GM12872 (cell line): ENCODE results near the gene SLU7.

ENCODE experiments used
- TF ChIP-seq, protein P1 (sequence below): IDR thresholded peaks from 3 replicates; pipeline ENCODE4 v1.5.1; 2011; ENCODE audit warnings: low read depth, mild to moderate bottlenecking, low read length, moderate library complexity; ENCODE audit not compliant: insufficient read depth

Gene SLU7

DNA sequence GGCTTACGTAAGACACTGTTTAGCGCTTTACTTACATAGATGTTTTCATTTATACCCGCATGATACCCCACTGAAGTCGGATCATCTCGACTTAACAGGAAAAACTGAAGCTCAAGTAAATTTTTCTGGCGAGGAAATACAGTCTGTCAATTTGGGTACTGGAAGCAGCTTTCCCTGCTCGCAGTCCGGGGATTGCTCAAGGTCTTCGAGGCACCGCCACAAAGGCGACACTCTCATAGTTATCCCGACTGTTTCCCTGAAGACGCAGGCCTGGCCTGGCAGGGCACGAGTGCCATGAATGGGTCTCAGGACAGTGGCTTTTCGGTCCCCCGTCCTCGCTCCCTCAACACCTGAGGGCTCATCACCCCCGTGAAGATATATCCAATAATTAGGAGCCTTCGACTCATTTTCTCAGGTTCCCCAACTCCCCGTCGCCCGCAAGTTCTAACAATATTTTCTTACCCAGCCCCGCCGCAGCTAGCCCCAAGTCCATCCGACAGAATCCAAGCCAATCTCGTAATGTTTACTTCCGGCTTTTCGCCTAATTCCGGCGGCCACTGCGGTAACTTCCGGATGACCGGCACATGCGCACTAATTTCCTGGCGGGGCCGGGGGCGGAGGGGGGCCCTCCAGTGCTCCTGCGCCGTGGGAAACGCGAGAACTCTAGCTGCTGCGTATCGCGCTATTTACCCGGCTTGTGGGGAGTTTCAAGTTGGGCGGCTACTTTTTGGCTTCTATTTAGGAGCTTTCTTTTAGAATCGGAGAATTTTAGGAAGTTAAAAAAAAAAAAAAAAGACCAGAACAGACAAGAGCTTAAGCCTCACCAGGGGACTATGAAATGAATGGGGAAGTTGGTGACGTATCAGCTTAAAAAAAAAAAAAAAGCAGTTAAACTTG lies at the start of gene SLU7:
TSS of gene SLU7 (minus strand) at position 521 of the 897 bp plus-strand sequence. CDS start 3,787 bp downstream, outside the sequence.
- TF ChIP-seq, protein P1, sequence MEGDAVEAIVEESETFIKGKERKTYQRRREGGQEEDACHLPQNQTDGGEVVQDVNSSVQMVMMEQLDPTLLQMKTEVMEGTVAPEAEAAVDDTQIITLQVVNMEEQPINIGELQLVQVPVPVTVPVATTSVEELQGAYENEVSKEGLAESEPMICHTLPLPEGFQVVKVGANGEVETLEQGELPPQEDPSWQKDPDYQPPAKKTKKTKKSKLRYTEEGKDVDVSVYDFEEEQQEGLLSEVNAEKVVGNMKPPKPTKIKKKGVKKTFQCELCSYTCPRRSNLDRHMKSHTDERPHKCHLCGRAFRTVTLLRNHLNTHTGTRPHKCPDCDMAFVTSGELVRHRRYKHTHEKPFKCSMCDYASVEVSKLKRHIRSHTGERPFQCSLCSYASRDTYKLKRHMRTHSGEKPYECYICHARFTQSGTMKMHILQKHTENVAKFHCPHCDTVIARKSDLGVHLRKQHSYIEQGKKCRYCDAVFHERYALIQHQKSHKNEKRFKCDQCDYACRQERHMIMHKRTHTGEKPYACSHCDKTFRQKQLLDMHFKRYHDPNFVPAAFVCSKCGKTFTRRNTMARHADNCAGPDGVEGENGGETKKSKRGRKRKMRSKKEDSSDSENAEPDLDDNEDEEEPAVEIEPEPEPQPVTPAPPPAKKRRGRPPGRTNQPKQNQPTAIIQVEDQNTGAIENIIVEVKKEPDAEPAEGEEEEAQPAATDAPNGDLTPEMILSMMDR, result no peak

DNA sequence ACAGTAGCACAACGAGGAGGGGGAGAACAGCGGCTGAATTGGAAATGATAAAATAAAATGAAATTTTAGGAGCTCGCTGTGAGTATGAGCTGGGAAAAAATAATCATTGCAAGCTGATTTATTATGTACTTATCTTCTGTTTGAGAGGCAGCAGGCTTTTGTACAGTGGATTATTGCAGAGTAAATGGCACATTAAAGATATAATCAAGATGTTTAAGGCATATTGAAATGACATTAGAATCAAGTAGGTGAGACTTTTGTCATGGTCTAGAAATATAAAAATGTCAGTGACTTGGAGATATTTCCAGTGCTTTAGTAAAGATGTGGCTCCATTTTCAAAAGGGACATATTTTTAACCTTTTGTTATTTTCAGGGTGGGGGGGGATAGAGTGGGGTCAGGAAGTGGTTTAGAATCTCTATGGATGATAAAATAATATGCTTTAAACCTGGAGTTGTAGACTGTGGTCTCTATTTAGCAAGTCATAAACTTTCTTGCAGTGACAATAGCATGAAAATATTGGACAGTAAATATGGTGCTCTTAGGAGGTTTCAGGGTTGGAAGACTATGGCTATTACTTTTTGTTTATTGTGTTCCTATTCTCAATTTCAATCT lies 49.6 kb upstream of the SLU7 start:
- TF ChIP-seq, protein P1, result no peak

DNA sequence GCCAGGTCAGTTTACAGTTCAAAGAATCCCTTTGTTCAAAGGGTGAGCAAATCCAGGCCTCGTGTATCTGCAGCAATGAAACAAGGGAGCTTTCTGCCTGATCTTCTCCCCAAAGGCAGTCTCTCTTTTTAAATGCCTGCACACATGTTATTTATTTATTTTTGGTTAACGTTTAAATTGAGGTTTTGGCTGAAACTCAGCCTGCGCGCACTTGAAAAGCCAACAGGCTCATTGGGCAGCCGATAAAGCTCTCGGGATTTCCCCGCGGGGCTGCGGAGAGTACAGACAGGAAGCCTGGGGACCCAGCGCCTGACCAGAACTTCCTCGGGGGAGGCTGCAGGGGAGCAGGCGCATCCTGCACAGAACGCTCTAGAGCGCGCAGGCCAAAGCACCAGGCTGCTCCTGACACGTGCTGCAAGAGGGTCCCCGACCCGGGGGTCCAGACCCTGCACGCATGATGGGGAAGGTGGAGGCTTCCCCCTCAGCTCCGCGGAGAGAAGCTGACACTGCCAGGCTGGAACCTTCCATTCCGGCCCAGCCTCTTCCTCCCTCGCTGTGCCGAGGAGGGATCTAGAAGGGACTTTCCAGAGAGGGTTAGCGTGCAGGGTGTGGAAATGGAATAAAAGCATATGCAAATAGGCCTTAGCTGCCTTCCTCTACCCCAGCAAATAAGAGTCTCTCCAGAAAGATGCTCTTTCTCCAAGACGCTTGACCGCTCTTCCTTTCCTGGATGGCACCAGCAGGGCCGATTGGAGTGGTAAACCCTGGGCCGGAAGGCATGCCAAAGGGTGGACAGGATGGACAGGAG lies 48.9 kb upstream of the SLU7 start:
- TF ChIP-seq, protein P1, result no peak

DNA sequence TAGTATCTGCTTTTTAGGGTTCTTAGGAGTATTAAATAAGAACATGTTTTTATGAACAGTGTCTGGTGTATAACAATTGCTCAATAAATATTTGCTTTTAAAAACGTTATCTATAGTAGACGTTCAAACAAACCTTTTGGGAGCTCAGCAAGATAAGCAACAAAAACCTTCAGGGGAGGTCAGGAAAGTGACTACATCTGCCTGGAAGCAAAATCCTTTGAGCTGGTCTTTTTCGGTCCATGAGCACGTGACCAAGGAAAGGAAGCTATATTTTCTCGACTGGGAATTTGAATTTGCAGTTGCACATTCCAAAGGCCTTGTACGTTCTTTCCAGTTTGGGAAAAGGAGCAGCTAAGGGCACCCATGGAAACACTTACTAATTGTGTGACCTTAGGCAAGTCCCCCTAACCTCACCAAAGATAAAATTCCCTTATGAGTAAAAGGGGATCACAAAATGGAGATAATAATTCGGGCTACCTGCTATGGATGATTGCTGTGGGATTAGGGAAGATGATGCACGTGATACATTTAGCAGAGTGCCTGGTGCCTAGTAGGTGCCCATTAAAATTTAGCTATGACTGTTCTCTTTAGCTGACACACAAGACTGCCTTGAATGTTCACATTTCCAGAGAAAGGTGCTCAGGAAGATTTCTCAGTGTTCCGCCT lies 48.1 kb upstream of the SLU7 start:
- TF ChIP-seq, protein P1, result no peak

DNA sequence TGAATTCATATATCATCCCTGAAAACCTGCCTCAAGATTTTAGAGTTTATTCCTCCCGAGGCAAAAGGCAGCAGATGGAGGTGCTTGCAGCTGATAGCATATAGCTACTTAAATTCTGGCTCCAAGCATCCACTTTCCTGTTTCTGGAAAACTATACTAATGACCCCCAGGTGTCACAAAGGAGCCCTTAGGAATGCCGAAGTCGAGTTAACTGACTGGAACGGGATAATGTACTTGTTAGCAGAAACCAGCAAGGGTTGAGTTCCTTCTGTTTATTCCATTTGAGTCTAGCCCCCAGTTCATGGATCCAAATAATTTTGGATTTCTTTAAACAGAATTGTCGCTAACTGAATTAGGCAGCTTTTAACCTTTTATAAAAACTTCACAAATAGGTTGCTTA lies 47.2 kb upstream of the SLU7 start:
- TF ChIP-seq, protein P1, result no peak

DNA sequence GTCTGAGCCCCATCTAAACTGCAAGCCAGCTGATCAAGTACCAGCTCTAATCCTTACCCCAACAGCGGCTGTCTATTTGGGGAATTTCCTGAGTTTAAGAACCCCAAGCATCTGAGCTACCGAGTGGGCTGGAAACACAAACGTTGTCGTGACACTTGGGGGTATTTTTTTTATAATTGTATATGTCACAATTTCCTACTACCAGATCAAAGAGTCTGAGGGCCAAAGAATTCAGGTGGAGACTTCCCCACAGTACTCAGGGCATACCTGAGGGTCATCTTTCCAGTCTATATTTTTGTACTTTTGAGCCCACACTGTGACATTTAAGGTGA lies 45.6 kb upstream of the SLU7 start:
- TF ChIP-seq, protein P1, result no peak
